H9 (cell line): ENCODE measurements around the gene ECE2. TPM values are rescaled to one million over a fixed set of nuclear protein-coding genes. Genes with fewer than 3 reads are reported as not detected.

Source experiments
- DNase-seq: peaks from one replicate; pipeline ENCODE4 v3.0.0-alpha.2; 2017
- H2AFZ ChIP-seq: one replicate; pipeline ENCODE4 v1.6.1; 2013; ENCODE audit warnings: mild to moderate bottlenecking, low read length, control low read depth, moderate library complexity
- H2AK5ac ChIP-seq: 2 replicates; pipeline ENCODE4 v1.6.1; 2013; ENCODE audit warnings: low read length, control low read depth, mixed read lengths; ENCODE audit not compliant: insufficient read length
- H2BK120ac ChIP-seq: one replicate; pipeline ENCODE4 v1.6.1; 2013; ENCODE audit warnings: low read depth, mild to moderate bottlenecking, low read length, control low read depth, inconsistent platforms; ENCODE audit not compliant: poor library complexity, severe bottlenecking
- H2BK12ac ChIP-seq: 2 replicates; pipeline ENCODE4 v1.6.1; 2013; ENCODE audit warnings: low read length, control low read depth, mixed read lengths, low read depth; ENCODE audit not compliant: insufficient read length
- H2BK15ac ChIP-seq: 2 replicates; pipeline ENCODE4 v1.6.1; 2013; ENCODE audit warnings: low read depth, low read length, control low read depth
- H2BK20ac ChIP-seq: one replicate; pipeline ENCODE4 v1.6.1; 2013; ENCODE audit warnings: low read depth, mild to moderate bottlenecking, low read length, control low read depth, inconsistent platforms; ENCODE audit not compliant: poor library complexity, severe bottlenecking
- H2BK5ac ChIP-seq: 2 replicates; pipeline ENCODE4 v1.6.1; 2013; ENCODE audit warnings: low read length, control low read depth, mixed read lengths; ENCODE audit not compliant: insufficient read length
- H3K14ac ChIP-seq: 2 replicates; pipeline ENCODE4 v1.6.1; 2013; ENCODE audit warnings: low read length, control low read depth; ENCODE audit not compliant: insufficient read depth
- H3K18ac ChIP-seq: 2 replicates; pipeline ENCODE4 v1.6.1; 2013; ENCODE audit warnings: low read depth, mild to moderate bottlenecking, mixed read lengths, low read length, control low read depth; ENCODE audit not compliant: insufficient read length
- H3K23ac ChIP-seq: 2 replicates; pipeline ENCODE4 v1.6.1; 2013; ENCODE audit warnings: low read length, control low read depth, mixed read lengths, low read depth; ENCODE audit not compliant: insufficient read length
- H3K23me2 ChIP-seq: 2 replicates; pipeline ENCODE4 v1.6.1; 2013; ENCODE audit warnings: low read depth, mild to moderate bottlenecking, mixed read lengths, low read length, control low read depth; ENCODE audit not compliant: insufficient read length, poor library complexity, severe bottlenecking
- H3K27ac ChIP-seq: 2 replicates; pipeline ENCODE4 v1.5.1; 2013; ENCODE audit warnings: low read length, control low read depth, mixed read lengths, low read depth; ENCODE audit not compliant: insufficient read length
- H3K27me3 ChIP-seq: 2 replicates; pipeline ENCODE4 v1.6.1; 2013; ENCODE audit warnings: low read length, control low read depth, inconsistent platforms; ENCODE audit not compliant: insufficient read depth
- H3K4ac ChIP-seq: 2 replicates; pipeline ENCODE4 v1.6.1; 2013; ENCODE audit warnings: low read depth, mild to moderate bottlenecking, control low read depth, inconsistent platforms, low read length, moderate library complexity
- H3K4me1 ChIP-seq: 2 replicates; pipeline ENCODE4 v1.6.1; 2013; ENCODE audit warnings: low read length, control low read depth, inconsistent platforms; ENCODE audit not compliant: insufficient read depth
- H3K4me2 ChIP-seq: 2 replicates; pipeline ENCODE4 v1.6.1; 2013; ENCODE audit warnings: low read length, control low read depth, mixed read lengths; ENCODE audit not compliant: insufficient read length, insufficient read depth
- H3K56ac ChIP-seq: 2 replicates; pipeline ENCODE4 v1.6.1; 2013; ENCODE audit warnings: low read depth, mild to moderate bottlenecking, mixed read lengths, low read length, control low read depth; ENCODE audit not compliant: insufficient read length
- H3K79me1 ChIP-seq: 2 replicates; pipeline ENCODE4 v1.6.1; 2013; ENCODE audit warnings: low read depth, mild to moderate bottlenecking, moderate library complexity, low read length, control low read depth, inconsistent platforms; ENCODE audit not compliant: insufficient read depth, poor library complexity, severe bottlenecking
- H3K79me2 ChIP-seq: 2 replicates; pipeline ENCODE4 v1.6.1; 2013; ENCODE audit warnings: low read length, control low read depth, inconsistent platforms; ENCODE audit not compliant: insufficient read depth
- H3K9ac ChIP-seq: 2 replicates; pipeline ENCODE4 v1.6.1; 2013; ENCODE audit warnings: low read length, control low read depth, mixed read lengths; ENCODE audit not compliant: insufficient read length; ENCODE audit errors: extremely low read depth
- H3K9me3 ChIP-seq: one replicate; pipeline ENCODE4 v1.6.1; 2013; ENCODE audit warnings: low read depth, low read length, inconsistent platforms; ENCODE audit not compliant: control insufficient read depth
- H3T11ph ChIP-seq: one replicate; pipeline ENCODE4 v1.6.1; 2013; ENCODE audit warnings: mild to moderate bottlenecking, low read length, control low read depth, inconsistent platforms
- H4K20me1 ChIP-seq: one replicate; pipeline ENCODE4 v1.6.1; 2013; ENCODE audit not compliant: control insufficient read depth, insufficient read length, insufficient read depth
- H4K5ac ChIP-seq: 2 replicates; pipeline ENCODE4 v1.6.1; 2013; ENCODE audit warnings: low read depth, mild to moderate bottlenecking, mixed read lengths, low read length, control low read depth; ENCODE audit not compliant: insufficient read length
- H4K8ac ChIP-seq: replicated peaks from 2 replicates; pipeline ENCODE4 v1.6.1; 2013; ENCODE audit warnings: low read length, control low read depth, mixed read lengths, low read depth; ENCODE audit not compliant: insufficient read length
- H4K91ac ChIP-seq: 2 replicates; pipeline ENCODE4 v1.6.1; 2013; ENCODE audit warnings: low read depth, mild to moderate bottlenecking, moderate library complexity, mixed read lengths, low read length, control low read depth; ENCODE audit not compliant: insufficient read length
- H3K27ac Mint-ChIP-seq, 3 experiments: 2 replicates in 2 of 3; 3 replicates in 1 of 3; pipeline ENCODE4 v1.8.0; 2020 to 2021; ENCODE audit warnings: mixed read lengths in 3 of 3, mild to moderate bottlenecking in 1 of 3, moderate library complexity in 1 of 3
- H3K27me3 Mint-ChIP-seq: 2 replicates; pipeline ENCODE4 v1.8.0; 2021; ENCODE audit warnings: low read depth, mild to moderate bottlenecking, moderate library complexity, mixed read lengths
- H3K36me3 Mint-ChIP-seq, 3 experiments: 2 replicates in 2 of 3; 3 replicates in 1 of 3; pipeline ENCODE4 v1.8.0; 2020 to 2021; ENCODE audit warnings: low read depth in 3 of 3, mixed read lengths in 3 of 3; ENCODE audit not compliant: insufficient read depth in 1 of 3
- H3K4me1 Mint-ChIP-seq, 2 experiments: 2 replicates each; pipeline ENCODE4 v1.8.0; 2020; ENCODE audit warnings: mixed read lengths in 2 of 2
- H3K4me3 Mint-ChIP-seq, 2 experiments: 2 replicates in 1 of 2; 3 replicates in 1 of 2; pipeline ENCODE4 v1.8.0; 2020 to 2021; ENCODE audit warnings: mild to moderate bottlenecking in 2 of 2, mixed read lengths in 2 of 2, moderate library complexity in 1 of 2
- H3K9me3 Mint-ChIP-seq, 2 experiments: 2 replicates in 1 of 2; 3 replicates in 1 of 2; pipeline ENCODE4 v1.8.0; 2020; ENCODE audit warnings: mild to moderate bottlenecking in 2 of 2, mixed read lengths in 2 of 2, moderate library complexity in 1 of 2
- CTCF ChIP-seq: fragments of 200-600 bp; sonication (generic); conservative IDR thresholded peaks from 3 replicates; pipeline ENCODE4 v1.8.0; 2021; ENCODE audit warnings: antibody characterized with exemption, mild to moderate bottlenecking
- WGBS: extraction: QIAGEN DNeasy Blood & Tissue Kit; methylation state at CpG from one replicate; pipeline ENCODE4 v1.1.7; 2013; ENCODE audit warnings: missing lambda C conversion rate, low lambda C conversion rate, mixed read lengths; ENCODE audit not compliant: insufficient read length; ENCODE audit errors: extremely low coverage; 5-methylcytosine and 5-hydroxymethylcytosine counted together
- total RNA-seq: library from RNA; stranded (reverse); gene quantifications from 2 replicates; pipeline ENCODE4 v1.2.1, GENCODE V29; 2021

Gene ECE2
- total RNA-seq, 1 experiment from 2014 or later = not detected

DNA sequence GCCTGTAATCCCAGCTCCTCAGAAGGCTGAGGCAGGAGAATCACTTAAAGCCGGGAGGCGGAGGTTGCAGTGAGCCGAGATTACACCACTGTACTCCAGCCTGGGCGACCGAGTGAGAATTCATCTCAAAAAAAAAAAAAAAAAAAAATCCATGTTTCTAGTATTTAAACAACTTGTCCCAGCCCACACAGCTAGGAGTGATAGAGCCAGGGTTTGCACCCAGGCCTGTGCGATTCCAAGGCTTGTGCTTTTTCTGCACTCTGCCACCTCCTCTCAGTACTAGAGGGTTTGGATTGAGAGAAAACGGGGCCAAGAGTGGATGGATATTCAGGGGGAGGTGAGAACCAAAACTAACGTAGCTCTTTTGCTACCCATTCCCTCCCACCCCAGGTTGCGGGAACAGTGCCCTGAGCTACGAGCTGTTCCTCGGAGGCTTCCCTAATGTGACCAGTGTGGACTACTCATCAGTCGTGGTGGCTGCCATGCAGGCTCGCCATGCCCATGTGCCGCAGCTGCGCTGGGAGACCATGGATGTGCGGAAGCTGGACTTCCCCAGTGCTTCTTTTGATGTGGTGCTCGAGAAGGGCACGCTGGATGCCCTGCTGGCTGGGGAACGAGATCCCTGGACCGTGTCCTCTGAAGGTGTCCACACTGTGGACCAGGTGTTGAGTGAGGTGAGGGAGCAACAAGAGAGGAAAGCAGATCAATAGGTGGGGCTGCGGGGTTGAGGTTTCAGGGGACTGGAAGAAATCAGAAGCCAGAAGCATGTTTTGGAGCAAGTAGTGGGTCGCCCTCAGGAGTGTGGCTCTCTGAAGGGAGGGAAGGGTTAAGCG lies 18.5 kb upstream of the ECE2 start:
- Mint-ChIP-seq H3K27me3 (peaks cover 43% of the 10 kb centered on the region), H3K27ac (no peak overlapping the region; a peak in 1 of 7 replicates), H3K9me3 (no peaks in the 10 kb centered on the region), H3K4me3 (no peak overlapping the region), H3K36me3 (peaks cover 0 to 8% (median 0%) of the 10 kb centered on the region in 3 experiments; a peak in 2 of 7 replicates), H3K4me1 (peaks cover 14 to 16% of the 10 kb centered on the region in 2 experiments)
- no peaks in the 10 kb centered on the region for H3K4me1 ChIP-seq
- no peak overlapping the region for H2BK120ac ChIP-seq
- no CpG with 5 or more reads among the region's 23 CpGs for WGBS
- no peak for DNase-seq
- H3K4me2 ChIP-seq = no peak overlapping the region
- H3K23ac ChIP-seq = no peak overlapping the region
- no peaks in the 10 kb centered on the region for H4K20me1 ChIP-seq
- H3K27me3 ChIP-seq = peaks cover 10% of the 10 kb centered on the region; the same call in 1 of the 2 replicates
- no peak overlapping the region for H3K4ac ChIP-seq
- H3K79me1 ChIP-seq = no peaks in the 10 kb centered on the region
- H3K9ac ChIP-seq = no peak overlapping the region
- no peak overlapping the region for H3K56ac ChIP-seq
- no peak overlapping the region for H2BK15ac ChIP-seq
- no peak for TF ChIP-seq CTCF
- no peak overlapping the region for H2AFZ ChIP-seq
- H2BK20ac ChIP-seq = no peak overlapping the region
- H2BK12ac ChIP-seq = no peak overlapping the region
- H4K5ac ChIP-seq = no peak overlapping the region
- no peak overlapping the region for H3K18ac ChIP-seq
- no peak overlapping the region for H3T11ph ChIP-seq
- no peak overlapping the region for H2AK5ac ChIP-seq
- no peak overlapping the region for H3K27ac ChIP-seq
- no peak overlapping the region for H2BK5ac ChIP-seq
- no peaks in the 10 kb centered on the region for H3K79me2 ChIP-seq
- H3K9me3 ChIP-seq = no peaks in the 10 kb centered on the region
- peaks cover 17% of the 10 kb centered on the region for H3K23me2 ChIP-seq
- H4K91ac ChIP-seq = no peak overlapping the region
- H4K8ac ChIP-seq = no peak overlapping the region
- H3K14ac ChIP-seq = no peak overlapping the region
